Sciatic nerve (tissue), 2 donors: ENCODE data around the gene KRT83. TPM values are rescaled to one million over a fixed set of nuclear protein-coding genes. Genes with fewer than 3 reads are reported as not detected.

Source experiments
- ATAC-seq: fragments of 200-7000 bp; cut with Tn5 transposase; one replicate; pipeline ENCODE4 v1.9.1; 2020; ENCODE audit warnings: mild to moderate bottlenecking, moderate library complexity
- DNase-seq: peaks from one replicate; pipeline ENCODE4 v3.0.0-alpha.2; 2020; ENCODE audit warnings: low spot score
- intact Hi-C: fragments of 100-400 bp; cut with DNase I; formaldehyde crosslinking; loops from one replicate; pipeline ENCODE4 v1.14.2; 2022
- total RNA-seq: library from RNA; stranded (reverse); fragmentation: NEBNext Ultra II Directional; extraction: Animal tissue kit (Norgen Biotek cat#: 25700); gene quantifications from one replicate; pipeline ENCODE4 v1.2.1, GENCODE V29; 2021
- donor health status: DM: no; HTN: no; CAD: no.
- donor health status: DM: no; HTN: no; CAD: no.

Gene KRT83
- total RNA-seq, 1 donor from 2014 or later, result not detected

- DNase-seq, result no peak
- intact Hi-C loops, result no loop called here
- ATAC-seq, result no peak
Measured at GRCh38 chr12:52338241-52338960, 17.2 kb upstream of the KRT83 start.

GRCh38 chr12:52337054-52337453, 15.9 kb upstream of the KRT83 start:
- ATAC-seq (no peak), DNase-seq (no peak)
- intact Hi-C loops, result no loop called here

- no peak for DNase-seq
- intact Hi-C loops, result no loop called here
- no peak for ATAC-seq
Measured at GRCh38 chr12:52336641-52337040, 15.4 kb upstream of the KRT83 start.

- DNase-seq, result no peak
- ATAC-seq, result no peak
- intact Hi-C loops, result no loop called here
Measured at GRCh38 chr12:52335598-52336262, 14.5 kb upstream of the KRT83 start.

- no peak for ATAC-seq
- intact Hi-C loops, result no loop called here
- DNase-seq, result no peak
Measured at GRCh38 chr12:52334185-52334584, 13.0 kb upstream of the KRT83 start.

- no peak for DNase-seq
- intact Hi-C loops, result no loop called here
- no peak for ATAC-seq
Measured at GRCh38 chr12:52333321-52333720, 12.1 kb upstream of the KRT83 start.

- intact Hi-C loops, result no loop called here
- DNase-seq (peak; percentile 15), ATAC-seq (no peak)
Measured at GRCh38 chr12:52332381-52332780, 11.2 kb upstream of the KRT83 start.

GRCh38 chr12:52331833-52332232, 10.6 kb upstream of the KRT83 start:
- intact Hi-C loops, result no loop called here
- ATAC-seq (no peak), DNase-seq (no peak)

GRCh38 chr12:52331039-52331438, 9.8 kb upstream of the KRT83 start:
- ATAC-seq (no peak), DNase-seq (peak; percentile 14)
- intact Hi-C loops, result no loop called here

GRCh38 chr12:52327830-52328500, 6.8 kb upstream of the KRT83 start:
- ATAC-seq, result peak; percentile 37
- peak; percentile 48 for DNase-seq
- intact Hi-C loops, result loop anchor here (1.0 to 10.0 kb wide), 2 partner anchors 45 to 173 kb away; no protein-coding TSS in a partner anchor

- intact Hi-C loops, result loop anchor here (1.0 to 10.0 kb wide), 2 partner anchors 44 to 172 kb away; no protein-coding TSS in a partner anchor
- peak; percentile 74 for DNase-seq
- peak; percentile 74 for ATAC-seq
Measured at GRCh38 chr12:52327052-52327829, 6.0 kb upstream of the KRT83 start.

GRCh38 chr12:52324153-52324444, 2.9 kb upstream of the KRT83 start:
- DNase-seq (peak; percentile 21), ATAC-seq (no peak)
- intact Hi-C loops, result loop anchor here (10.0 kb wide), 1 partner anchor 169 kb away; no protein-coding TSS in a partner anchor

- DNase-seq (peak; percentile 43), ATAC-seq (no peak)
- intact Hi-C loops, result loop anchor here (10.0 kb wide), 1 partner anchor 169 kb away; no protein-coding TSS in a partner anchor
Measured at GRCh38 chr12:52323416-52324152, 2.4 kb upstream of the KRT83 start.

- DNase-seq, result peak; percentile 14
- no peak for ATAC-seq
- intact Hi-C loops, result loop anchor here (10.0 kb wide), 1 partner anchor 168 kb away; no protein-coding TSS in a partner anchor
Measured at GRCh38 chr12:52323001-52323400, 1.8 kb upstream of the KRT83 start.

- no peak for DNase-seq
Measured at GRCh38 chr12:52322069-52322468, 871 bp upstream of the KRT83 start.

GRCh38 chr12:52321418-52321817, 220 bp upstream of the KRT83 start:
- no peak for ATAC-seq
- no peak for DNase-seq
- intact Hi-C loops, result loop anchor here (10.0 kb wide), 1 partner anchor 167 kb away; no protein-coding TSS in a partner anchor

More at GRCh38 chr12:52322069-52322468, 871 bp upstream of the KRT83 start:
- no peak for ATAC-seq
- intact Hi-C loops, result loop anchor here (10.0 kb wide), 1 partner anchor 167 kb away; no protein-coding TSS in a partner anchor

GRCh38 chr12:52319097-52319496, 2.1 kb downstream of the KRT83 start:
- ATAC-seq, result no peak

GRCh38 chr12:52318241-52318990, 2.8 kb downstream of the KRT83 start:
- no peak for DNase-seq
- no peak for ATAC-seq
- intact Hi-C loops, result no loop called here

More at GRCh38 chr12:52319097-52319496, 2.1 kb downstream of the KRT83 start:
- intact Hi-C loops, result no loop called here
- DNase-seq, result no peak
